HG03097 (cell line): ENCODE data around the gene PSMC2.
"Not testable (repeated sequence)": the region's sequence is repeated elsewhere in the genome, so short reads cannot be mapped to it uniquely, and the experiment has no call there.

ENCODE experiments used
- ATAC-seq: cut with Tn5 transposase; IDR thresholded peaks from one replicate; pipeline ENCODE4 v1.9.1; 2021; ENCODE audit not compliant: unreplicated experiment, low FRiP score

The PSMC2 gene

GRCh38 chr7:103373866-103374643 lies 26.6 kb downstream of the PSMC2 start:
- no peak for ATAC-seq

- ATAC-seq, result no peak
These were observed 32.0 kb downstream of the PSMC2 start for GRCh38 chr7:103379270-103379975.

GRCh38 chr7:103380395-103381191 lies 33.1 kb downstream of the PSMC2 start:
- ATAC-seq, result no peak

- ATAC-seq, result no peak
These were observed 34.0 kb downstream of the PSMC2 start for GRCh38 chr7:103381280-103382031.

- ATAC-seq, result no peak
These were observed 34.6 kb downstream of the PSMC2 start for GRCh38 chr7:103382032-103382402.

GRCh38 chr7:103387242-103387641 lies 39.8 kb downstream of the PSMC2 start:
- no peak for ATAC-seq

- ATAC-seq, result no peak
These were observed 41.2 kb downstream of the PSMC2 start for GRCh38 chr7:103388469-103389140.

- no peak for ATAC-seq
These were observed 41.8 kb downstream of the PSMC2 start for GRCh38 chr7:103389263-103389662.

- no peak for ATAC-seq
These were observed 43.7 kb downstream of the PSMC2 start for GRCh38 chr7:103391150-103391549.

GRCh38 chr7:103391976-103392375 lies 44.5 kb downstream of the PSMC2 start:
- ATAC-seq, result no peak

- ATAC-seq, result no peak
These were observed 47.1 kb downstream of the PSMC2 start for GRCh38 chr7:103394566-103394965.

GRCh38 chr7:103395071-103395470 lies 47.6 kb downstream of the PSMC2 start:
- ATAC-seq, result no peak

GRCh38 chr7:103396471-103396870 lies 49.0 kb downstream of the PSMC2 start:
- ATAC-seq, result no peak

- ATAC-seq, result no peak
These were observed 51.2 kb downstream of the PSMC2 start for GRCh38 chr7:103398483-103399127.

- ATAC-seq, result not testable (repeated sequence)
These were observed 52.2 kb downstream of the PSMC2 start for GRCh38 chr7:103399687-103400086.

- ATAC-seq, result not testable (repeated sequence)
These were observed 58.6 kb downstream of the PSMC2 start for GRCh38 chr7:103405789-103406613.

GRCh38 chr7:103412151-103412550 lies 64.7 kb downstream of the PSMC2 start:
- no peak for ATAC-seq

GRCh38 chr7:103413407-103413806 lies 66.0 kb downstream of the PSMC2 start:
- no peak for ATAC-seq

- no peak for ATAC-seq
These were observed 70.8 kb downstream of the PSMC2 start for GRCh38 chr7:103418241-103418640.
